Measurements from ENCODE around the gene CDC7.

- no peak for TF ChIP-seq CTCF (IDR thresholded peaks at IDR 0.05)
- TF ChIP-seq EZH2phosphoT487 (IDR thresholded peaks at IDR 0.05), result no peak
- TF ChIP-seq EZH2 (IDR thresholded peaks at IDR 0.05), result no peak
Measured at GRCh38 chr1:91523482-91523881, 22.8 kb downstream of the CDC7 start.

Measured in neural progenitor cell (in vitro differentiated cells).